Effector CD8-positive, alpha-beta T cell (primary cell): ENCODE measurements around the gene BSX.

ENCODE experiments used
- DNase-seq: peaks from one replicate; lab custom pipeline; 2025; lab: John Stamatoyannopoulos, UW
- total RNA-seq, 4 experiments: gene quantifications; one replicate each; lab custom pipeline; 2026; lab: John Stamatoyannopoulos, UW

Gene BSX
- total RNA-seq = 0 reads per million in 4 experiments

DNA sequence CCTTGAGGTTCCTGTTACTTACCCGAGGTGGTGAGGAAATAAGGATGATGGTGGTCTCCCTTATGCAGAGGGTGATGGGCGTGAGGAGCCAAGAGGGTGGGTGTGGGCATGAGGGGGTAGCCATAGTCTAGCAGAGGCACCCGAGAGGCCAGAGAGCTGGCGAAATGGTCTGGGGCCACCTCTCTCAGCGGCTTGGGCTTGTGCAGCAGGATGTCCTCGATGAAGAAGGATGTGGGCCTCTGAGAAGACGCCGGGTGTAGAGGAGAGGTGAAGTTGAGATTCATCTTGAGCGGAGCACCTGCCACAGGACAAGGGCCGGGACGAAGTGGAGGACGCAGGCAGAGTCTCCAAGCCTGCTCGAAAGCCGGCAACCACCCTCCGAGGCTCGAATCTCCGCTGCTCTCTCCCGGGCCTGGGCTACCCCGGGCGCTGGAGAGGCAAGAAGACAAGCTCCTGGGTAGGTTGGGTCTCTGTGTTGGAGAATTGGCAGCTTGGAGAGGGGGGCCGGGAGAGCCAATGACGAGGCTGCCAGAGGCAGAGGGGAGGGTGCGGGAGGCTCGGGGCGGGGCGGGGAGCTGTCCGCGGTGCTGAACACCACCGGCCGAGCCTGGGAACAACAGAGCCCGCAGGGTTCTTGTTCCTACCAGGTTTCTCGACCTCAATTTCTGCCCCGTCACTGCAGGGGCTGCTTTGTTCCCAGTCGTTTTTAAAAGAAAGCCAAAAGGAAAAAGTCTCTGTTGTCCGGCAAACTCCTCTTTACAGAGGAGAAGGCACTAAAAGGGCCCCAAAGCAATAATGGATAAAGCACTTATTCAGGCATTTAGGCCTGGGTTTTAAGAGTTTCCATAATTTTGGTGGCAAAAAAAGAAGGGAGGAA is at the start of gene BSX:
Gene BSX (minus strand): TSS at position 447 of the 877 bp plus-strand sequence. CDS start 163 bp downstream, at position 284.
- peak; percentile 14 for DNase-seq

DNA sequence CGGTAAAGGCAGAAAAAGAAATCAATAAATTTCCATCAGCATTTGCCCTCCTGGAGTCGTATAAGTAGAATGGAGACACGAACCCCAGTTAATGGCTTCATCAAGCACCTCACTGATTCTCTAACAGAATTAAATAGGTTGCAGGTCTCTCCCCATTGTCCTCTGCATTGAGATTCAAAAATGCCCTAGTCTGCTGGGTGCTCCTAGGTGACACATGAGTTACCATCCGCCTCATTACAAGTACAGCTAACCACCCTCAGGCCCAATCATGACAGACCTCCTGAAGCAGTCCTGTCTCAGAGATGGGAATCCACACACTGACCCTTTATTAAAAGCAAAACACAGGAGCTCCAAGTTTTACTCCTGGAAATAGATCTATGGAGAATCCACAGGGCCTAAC is 48.9 kb upstream of the BSX start:
- DNase-seq = no peak

GRCh38 chr11:123020968-123021367 is 39.3 kb upstream of the BSX start:
- no peak for DNase-seq

DNA sequence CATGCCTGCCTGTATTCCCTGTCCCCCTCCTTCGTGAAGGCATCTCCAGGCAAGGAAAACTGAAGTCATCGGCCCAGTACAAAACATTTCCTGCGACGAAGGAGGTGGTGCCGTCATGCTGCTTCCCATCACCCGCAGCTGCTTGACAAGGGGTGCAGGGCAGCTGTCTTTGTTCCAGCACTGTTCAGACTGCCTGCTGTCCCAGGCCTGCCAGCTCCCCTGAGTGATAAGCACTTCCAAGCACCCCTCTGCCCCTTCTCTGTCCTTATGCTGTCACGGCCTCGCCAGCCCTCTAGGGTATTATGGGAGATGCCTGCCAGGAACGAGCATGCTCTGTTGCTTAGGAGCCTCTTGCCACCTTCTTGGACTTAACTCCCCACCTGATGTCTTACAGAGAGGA is 37.1 kb upstream of the BSX start:
- no peak for DNase-seq

- no peak for DNase-seq
Observed at GRCh38 chr11:123011510-123011909, 29.9 kb upstream of the BSX start.

DNA sequence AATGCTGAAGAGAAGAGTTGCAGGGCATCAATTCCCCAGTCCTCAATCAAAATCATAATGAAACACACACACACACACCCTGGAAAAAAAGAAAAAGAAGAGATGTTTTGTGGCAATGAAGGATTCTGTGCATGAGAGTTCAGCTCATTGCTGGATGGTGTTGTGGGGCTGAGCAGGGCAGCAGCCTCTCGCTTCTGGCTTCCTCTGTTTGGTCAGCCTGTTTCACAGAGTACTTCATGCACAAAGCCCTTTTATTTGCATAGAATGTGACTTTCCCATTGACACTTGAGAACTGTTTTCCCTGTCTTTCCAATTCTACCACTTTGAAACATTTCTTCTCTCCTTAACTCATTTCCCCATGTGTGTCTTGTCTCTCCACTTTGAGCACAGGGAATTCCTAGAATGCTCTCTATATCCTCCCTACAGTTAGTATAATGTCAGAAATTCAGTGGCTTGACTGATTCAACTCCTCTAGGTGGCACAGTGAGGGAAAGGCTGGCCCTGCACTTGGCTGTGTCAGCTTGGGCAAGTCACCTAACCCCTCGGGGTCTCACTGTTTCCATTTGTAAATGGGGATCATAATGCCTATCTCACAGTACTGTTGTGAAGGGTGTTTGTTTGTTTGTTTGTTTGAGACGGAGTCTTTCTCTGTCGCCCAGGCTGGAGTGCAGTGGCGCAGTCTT is 25.4 kb upstream of the BSX start:
- DNase-seq = no peak

DNA sequence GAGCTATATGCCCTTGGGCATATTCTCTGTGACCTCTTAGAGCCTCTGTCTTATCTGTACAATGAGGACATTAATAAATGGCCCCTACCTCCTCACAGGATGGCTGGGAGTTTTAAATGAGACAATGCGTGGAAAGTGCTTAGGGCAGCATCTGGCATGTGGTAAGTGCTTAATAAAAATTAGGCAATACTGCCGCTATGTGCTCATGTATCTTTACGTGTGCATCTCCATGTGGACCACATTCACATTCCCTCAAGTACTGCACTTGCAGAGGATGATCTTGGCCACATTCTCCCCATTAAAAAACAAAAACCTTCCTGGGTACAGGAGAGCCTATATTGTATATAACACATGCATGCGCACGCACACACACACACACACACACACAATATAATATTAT is 19.1 kb upstream of the BSX start:
- DNase-seq = no peak

GRCh38 chr11:122998727-122999366 is 17.2 kb upstream of the BSX start:
- DNase-seq = no peak

GRCh38 chr11:122995526-122995925 is 13.9 kb upstream of the BSX start:
- DNase-seq = no peak

- DNase-seq = no peak
Observed at GRCh38 chr11:122984186-122985011, 2.8 kb upstream of the BSX start.

- no peak for DNase-seq
Observed at GRCh38 chr11:122983438-122984185, 2.0 kb upstream of the BSX start.

- DNase-seq = no peak
Observed at GRCh38 chr11:122979815-122980595, 1.6 kb downstream of the BSX start.

DNA sequence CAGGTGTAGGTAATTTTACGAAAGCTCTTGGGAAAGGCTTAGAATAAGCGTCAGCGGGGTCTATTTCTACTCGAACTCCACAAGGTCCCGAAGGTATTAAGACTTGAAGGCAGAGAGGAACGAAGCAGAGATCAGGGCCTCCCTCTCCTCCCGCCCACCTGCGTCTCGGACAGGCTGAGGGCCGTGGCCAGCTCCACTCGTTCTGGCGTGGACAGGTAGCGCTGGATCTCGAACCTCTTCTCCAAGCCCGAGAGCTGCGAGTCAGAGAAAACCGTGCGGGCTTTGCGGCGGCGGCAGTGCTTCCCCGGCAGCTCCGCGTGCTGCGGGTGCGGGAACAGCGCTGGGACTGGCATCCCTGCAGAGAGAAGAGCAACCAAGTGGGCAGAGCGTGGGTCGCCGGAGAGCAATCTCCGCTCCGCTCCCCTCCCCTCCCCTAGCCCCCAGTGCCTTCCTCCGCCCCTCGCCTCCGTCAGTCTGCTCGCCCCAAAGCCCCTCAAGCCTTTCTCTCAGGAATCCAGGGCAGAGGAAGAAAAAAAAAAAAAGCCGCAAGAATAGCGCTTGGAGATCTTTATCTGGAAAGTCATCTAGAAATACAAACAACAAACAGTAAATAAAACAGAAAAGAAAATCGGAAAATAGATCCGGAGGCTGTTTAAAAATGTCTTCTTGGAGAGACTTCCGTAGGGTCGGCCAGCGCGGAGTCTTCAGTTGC is 2.4 kb downstream of the BSX start:
- no peak for DNase-seq

DNA sequence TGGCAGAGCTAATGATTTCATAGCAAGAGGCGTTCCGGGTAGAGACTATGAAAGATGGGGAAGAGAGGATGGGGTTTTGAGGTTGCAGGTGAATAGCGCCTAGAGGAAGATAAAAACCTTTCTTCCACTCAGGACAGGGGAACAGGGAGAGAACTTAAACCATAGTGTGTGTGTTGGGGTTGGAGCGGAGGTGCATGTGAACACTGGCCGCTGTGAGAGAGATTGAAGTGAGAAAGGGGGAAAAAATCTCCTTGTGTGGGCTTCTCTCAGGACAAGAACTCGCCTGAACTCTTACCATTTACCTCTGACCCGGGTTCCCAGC is 3.4 kb downstream of the BSX start:
- no peak for DNase-seq

DNA sequence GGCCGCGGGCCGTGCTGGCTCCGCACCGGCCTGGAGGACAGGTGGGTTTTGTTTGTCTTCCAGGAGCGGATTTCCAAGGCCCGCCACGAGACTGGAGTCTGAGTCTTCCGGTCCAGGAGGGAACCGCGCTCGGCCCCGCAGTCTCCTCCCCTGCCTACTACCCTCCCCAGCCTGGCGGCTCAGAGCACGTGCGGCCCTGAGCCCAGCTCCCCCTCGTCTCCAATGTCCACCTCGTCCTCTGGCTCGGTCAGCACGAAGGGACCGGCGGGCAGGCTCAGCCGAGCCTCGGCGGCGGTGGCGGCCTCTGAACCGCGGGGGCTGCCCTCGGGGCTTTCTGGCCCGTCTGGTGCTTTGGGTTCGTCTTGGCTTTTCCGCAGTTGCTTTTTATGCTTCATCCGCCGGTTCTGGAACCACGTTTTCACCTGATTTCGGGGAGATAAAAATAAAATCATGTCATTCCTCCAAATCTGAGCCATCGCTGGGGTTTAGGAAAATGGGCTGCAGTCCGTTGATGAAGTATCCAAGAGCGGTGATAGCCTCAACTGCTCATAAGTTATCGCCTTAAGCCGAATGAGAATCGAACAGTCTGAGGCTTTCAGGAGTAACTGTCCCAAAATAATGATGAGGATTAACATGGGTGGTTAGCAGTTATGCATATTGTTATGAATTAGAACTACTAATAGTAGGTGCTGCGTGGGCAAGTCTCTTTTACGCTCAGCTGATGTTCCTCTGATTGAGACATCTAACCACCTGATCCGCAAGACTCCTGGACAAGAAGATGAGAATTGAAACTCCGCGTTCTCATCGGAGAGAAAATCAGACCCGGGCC is 4.0 kb downstream of the BSX start:
- no peak for DNase-seq

- no peak for DNase-seq
Observed at GRCh38 chr11:122976734-122977469, 4.7 kb downstream of the BSX start.

DNA sequence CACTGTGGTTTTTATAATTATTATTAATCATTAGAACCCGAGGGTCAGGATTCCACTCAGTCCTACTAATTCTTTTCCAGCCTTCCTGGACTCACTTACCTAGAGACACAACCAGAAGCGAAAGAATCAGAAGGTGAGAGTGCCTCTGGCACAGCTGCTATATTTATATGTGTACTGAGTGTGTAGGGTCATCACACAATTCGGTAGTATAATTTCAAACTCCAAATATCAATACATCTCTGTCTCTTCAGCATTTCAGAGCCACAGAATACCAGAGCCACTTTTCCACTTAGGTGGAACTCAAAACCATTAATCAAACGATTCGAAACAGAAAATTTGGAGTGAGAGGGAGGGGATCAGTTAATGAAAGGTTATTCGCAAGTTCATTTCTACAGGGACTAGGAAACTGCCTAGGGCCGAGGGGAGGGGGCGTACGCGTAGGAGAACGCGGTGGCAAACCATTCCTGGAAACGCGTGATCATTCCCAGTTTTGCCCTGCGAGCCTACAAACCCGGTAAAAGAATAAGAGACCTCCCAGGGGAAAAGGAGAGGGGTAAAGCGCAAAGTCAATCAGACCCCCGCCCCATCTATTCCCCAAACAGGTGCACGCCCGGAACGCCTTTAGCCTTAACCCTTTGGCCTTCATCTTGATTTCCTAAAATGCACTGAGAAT is 5.4 kb downstream of the BSX start:
- no peak for DNase-seq

DNA sequence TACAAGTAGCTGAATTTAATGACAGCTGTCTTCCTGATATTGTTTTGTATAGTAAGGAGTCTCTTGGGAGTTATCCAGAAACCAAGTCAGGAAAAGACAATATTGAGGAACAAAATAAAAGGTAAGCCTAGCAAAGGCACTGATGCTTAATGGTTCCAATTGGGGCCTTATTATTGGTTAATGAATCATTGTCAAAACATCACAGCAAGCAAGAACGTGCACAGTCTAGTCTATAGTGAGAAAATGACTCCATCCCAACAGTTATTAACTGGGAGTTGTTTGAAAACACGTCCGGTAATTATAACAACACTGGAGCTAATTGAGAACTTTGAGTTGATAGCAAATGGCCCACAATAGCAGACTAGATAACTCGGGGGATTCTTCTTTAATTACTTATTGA is 17.7 kb downstream of the BSX start:
- no peak for DNase-seq
